A549 (cell line): ENCODE results near the gene OR5T3. TPM values are rescaled to one million over a fixed set of nuclear protein-coding genes. Genes with fewer than 3 reads are reported as not detected.

ENCODE experiments used
- ATAC-seq, 2 experiments: fragments of 200-7000 bp in 1 of 2; fragments of >200 bp in 1 of 2; cut with Nextera tagmentation in 1 of 2; cut with Tn5 transposase in 1 of 2; 3 replicates each; pipeline versions ENCODE4 v1.8.0 to v1.9.1; 2018 to 2020; ENCODE audit warnings: mild to moderate bottlenecking in 1 of 2, moderate library complexity in 1 of 2
- CTCF ChIA-PET: fragments of 300-600 bp; sonication (Branson Sonifier 250); formaldehyde crosslinking; extraction: SDS; loops from one replicate; lab custom pipeline; 2021; ENCODE audit warnings: antibody characterized with exemption, inconsistent platforms; lab: Yijun Ruan, JAX
- POLR2A ChIA-PET: fragments of 350-600 bp; formaldehyde crosslinking; extraction: SDS; loops from one replicate; lab custom pipeline; 2021; ENCODE audit warnings: antibody characterized with exemption, inconsistent platforms; lab: Yijun Ruan, JAX
- DNase-seq, 2 experiments: peaks; one replicate each; pipeline versions ENCODE4 v3.0.0 to v3.0.0-alpha.2; 2011 to 2016; ENCODE audit warnings: low read depth in 1 of 2, low spot score in 1 of 2
- FAIRE-seq: peaks from 2 replicates; lab custom pipeline; 2011; peaks lifted over from hg19 to GRCh38; lab: Jason Lieb, UNC
- H3K27ac ChIP-seq, 2 experiments: fragments of >200 bp; sonication (Bioruptor Twin); formaldehyde crosslinking; 3 replicates each; pipeline ENCODE4 v1.5.1; 2016 to 2017
- H3K4me1 ChIP-seq: fragments of >200 bp; sonication (Bioruptor Twin); formaldehyde crosslinking; 3 replicates; pipeline ENCODE4 v1.6.1; 2016
- H3K4me2 ChIP-seq: fragments of >200 bp; sonication (Bioruptor Twin); formaldehyde crosslinking; 3 replicates; pipeline ENCODE4 v1.6.1; 2016
- H3K4me3 ChIP-seq: fragments of >200 bp; sonication (Bioruptor Twin); formaldehyde crosslinking; 3 replicates; pipeline ENCODE4 v1.5.1; 2016
- H3K9me3 ChIP-seq: fragments of >200 bp; sonication (Bioruptor Twin); formaldehyde crosslinking; 3 replicates; pipeline ENCODE4 v1.6.1; 2016
- CBX8 ChIP-seq: fragments of 200-600 bp; sonication (generic); IDR thresholded peaks from 2 replicates; pipeline ENCODE4 v1.6.1; 2016
- CEBPB ChIP-seq, 2 experiments: fragments of >200 bp in 1 of 2; sonication (Bioruptor Twin) in 1 of 2; formaldehyde crosslinking in 1 of 2; IDR thresholded peaks; 2 replicates each; pipeline ENCODE4 v1.6.1; 2012 to 2016
- CHD2 ChIP-seq: fragments of 150-350 bp; IDR thresholded peaks from 2 replicates; pipeline ENCODE4 v1.6.1; 2014; ENCODE audit warnings: low read length; ENCODE audit not compliant: partially characterized antibody
- EP300 ChIP-seq, 2 experiments: fragments of >200 bp; sonication (Bioruptor Twin); formaldehyde crosslinking; IDR thresholded peaks; 2 replicates in 1 of 2; 3 replicates in 1 of 2; pipeline ENCODE4 v1.6.1; 2016 to 2017
- FOSL2 ChIP-seq, 2 experiments: fragments of 450-650 bp in 1 of 2; fragments of >200 bp in 1 of 2; sonication (Bioruptor Twin) in 1 of 2; formaldehyde crosslinking; IDR thresholded peaks; 2 replicates each; pipeline versions ENCODE4 v1.5.0 to v1.6.1; 2016 to 2020; ENCODE audit warnings: mild to moderate bottlenecking in 1 of 2, moderate library complexity in 1 of 2
- FOXS1 ChIP-seq: fragments of 250-450 bp; sonication (Bioruptor Pico); IDR thresholded peaks from 2 replicates; pipeline ENCODE4 v1.5.0; 2020; ENCODE audit warnings: mild to moderate bottlenecking, moderate library complexity
- GATA3 ChIP-seq: IDR thresholded peaks from 2 replicates; pipeline ENCODE4 v1.6.1; 2012; ENCODE audit warnings: borderline replicate concordance
- HEYL ChIP-seq: fragments of 250-450 bp; sonication (Bioruptor Pico); IDR thresholded peaks from 2 replicates; pipeline ENCODE4 v1.8.0; 2021; ENCODE audit warnings: mild to moderate bottlenecking, moderate library complexity
- HOXB13 ChIP-seq: fragments of 250-450 bp; sonication (Bioruptor Pico); IDR thresholded peaks from 2 replicates; pipeline ENCODE4 v1.5.0; 2020; ENCODE audit warnings: low read depth, mild to moderate bottlenecking, moderate library complexity
- HOXB5 ChIP-seq: fragments of 250-450 bp; sonication (Bioruptor Pico); IDR thresholded peaks from 2 replicates; pipeline ENCODE4 v1.5.0; 2020; ENCODE audit warnings: mild to moderate bottlenecking, moderate library complexity
- JUNB ChIP-seq: fragments of >200 bp; sonication (Bioruptor Twin); formaldehyde crosslinking; IDR thresholded peaks from 2 replicates; pipeline ENCODE4 v1.6.1; 2016
- KDM5A ChIP-seq: fragments of 200-600 bp; sonication (generic); IDR thresholded peaks from 2 replicates; pipeline ENCODE4 v1.6.1; 2016; ENCODE audit warnings: antibody characterized with exemption, mild to moderate bottlenecking
- MAFK ChIP-seq: fragments of 450-650 bp; IDR thresholded peaks from 2 replicates; pipeline ENCODE4 v1.6.1; 2014; ENCODE audit not compliant: partially characterized antibody
- MYC ChIP-seq: IDR thresholded peaks from 2 replicates; pipeline ENCODE4 v1.6.1; 2012; ENCODE audit warnings: mild to moderate bottlenecking, inconsistent platforms, low read length, improper control_type of control experiment, borderline replicate concordance
- NFE2L2 ChIP-seq: fragments of 150-350 bp; conservative IDR thresholded peaks from 2 replicates; pipeline ENCODE4 v1.6.1; 2014; ENCODE audit warnings: low read length
- NPAS2 ChIP-seq: fragments of 250-450 bp; sonication (Bioruptor Pico); IDR thresholded peaks from 2 replicates; pipeline ENCODE4 v1.8.0; 2022; ENCODE audit warnings: mild to moderate bottlenecking, moderate library complexity, borderline replicate concordance
- PBX3 ChIP-seq: IDR thresholded peaks from 2 replicates; pipeline ENCODE4 v1.6.1; 2012
- POLR2AphosphoS2 ChIP-seq: conservative IDR thresholded peaks from 2 replicates; pipeline ENCODE4 v1.6.1; 2012; ENCODE audit warnings: low read length, improper control_type of control experiment, inconsistent platforms
- RAD21 ChIP-seq, 2 experiments: fragments of >200 bp in 1 of 2; sonication (Bioruptor Twin) in 1 of 2; formaldehyde crosslinking in 1 of 2; IDR thresholded peaks in 1 of 2; conservative IDR thresholded peaks in 1 of 2; 2 replicates in 1 of 2; 3 replicates in 1 of 2; pipeline ENCODE4 v1.6.1; 2012 to 2018; ENCODE audit warnings: inconsistent platforms in 1 of 2
- SMC3 ChIP-seq: fragments of >200 bp; sonication (Bioruptor Twin); formaldehyde crosslinking; IDR thresholded peaks from 3 replicates; pipeline ENCODE4 v1.6.1; 2018; ENCODE audit warnings: inconsistent platforms
- SREBF2 ChIP-seq: fragments of 450-650 bp; IDR thresholded peaks from 2 replicates; pipeline ENCODE4 v1.6.1; 2014; ENCODE audit warnings: mild to moderate bottlenecking, moderate library complexity
- TFCP2L1 ChIP-seq: fragments of 250-450 bp; sonication (Bioruptor Pico); IDR thresholded peaks from 2 replicates; pipeline ENCODE4 v1.5.0; 2021; ENCODE audit warnings: mild to moderate bottlenecking
- TP53 ChIP-seq: fragments of 250-450 bp; sonication (Bioruptor Pico); IDR thresholded peaks from 2 replicates; pipeline ENCODE4 v1.5.0; 2021; ENCODE audit warnings: mild to moderate bottlenecking, moderate library complexity
- USF2 ChIP-seq: fragments of 450-650 bp; IDR thresholded peaks from 2 replicates; pipeline ENCODE4 v1.6.1; 2014; ENCODE audit warnings: antibody characterized with exemption
- ZC3H11A ChIP-seq: fragments of 450-650 bp; IDR thresholded peaks from 2 replicates; pipeline ENCODE4 v1.6.1; 2014; ENCODE audit warnings: antibody characterized with exemption, mild to moderate bottlenecking
- WGBS: methylation state at CpG from one replicate; pipeline ENCODE4 v1.1.6; 2017; ENCODE audit errors: missing lambda C conversion rate; 5-methylcytosine and 5-hydroxymethylcytosine counted together
- polyA minus RNA-seq: library from RNA; depleted of rRNA, polyadenylated mRNA; stranded (reverse); fragments of >200 nt; gene quantifications from 2 replicates; pipeline ENCODE4 v1.2.3, GENCODE V29; 2011; rRNA and poly(A)+ RNA removed
- polyA plus RNA-seq, 4 experiments: library from polyadenylated mRNA; depleted of rRNA in 3 of 4; stranded (reverse); fragments of >200 nt; fragmentation: RNase III in 1 of 4; extraction: RNeasy Plus Mini Kit Qiagen cat#74134 plus additional on column Dnase treatment in 1 of 4; gene quantifications; 2 replicates in 3 of 4; 3 replicates in 1 of 4; pipeline ENCODE4 v1.2.3, GENCODE V29; 2011 to 2017
- TF ChIP-seq, protein P1 (sequence below): fragments of 150-350 bp; IDR thresholded peaks from 2 replicates; pipeline ENCODE4 v1.6.1; 2014; ENCODE audit warnings: low read depth, mild to moderate bottlenecking, low read length
- TF ChIP-seq, protein P2 (sequence below): fragments of >200 bp; sonication (Bioruptor Twin); formaldehyde crosslinking; IDR thresholded peaks from 3 replicates; pipeline ENCODE4 v1.6.1; 2016

Gene OR5T3
- polyA plus RNA-seq (2011; rRNA removed) (not detected in 2 replicates), polyA plus RNA-seq (2017; fragmentation: RNase III; extraction: RNeasy Plus Mini Kit Qiagen cat#74134 plus additional on column Dnase treatment) (not detected in 3 replicates), polyA minus RNA-seq (not detected in 2 replicates)
- not detected in 2 replicates for polyA plus RNA-seq (2012; cell fraction: cytosol; rRNA removed)
- not detected in 2 replicates for polyA plus RNA-seq (2012; cell fraction: nucleus; rRNA removed)

GRCh38 chr11:56251954-56252353 lies at the start of gene OR5T3:
OR5T3 (plus strand) TSS chr11:56252254; CDS start chr11:56252254, 0 bp downstream.
- H3K4me3 ChIP-seq = no peak within 1 kb of the TSS
- no peak for DNase-seq
- ChIA-PET CTCF (no interaction called here), POLR2A (no interaction called here)
- H3K4me1 ChIP-seq = no peaks in the 10 kb centered on the region
- FAIRE-seq = no peak
- no peak for TF ChIP-seq CHD2
- no peak for TF ChIP-seq USF2
- TF ChIP-seq, protein P1, sequence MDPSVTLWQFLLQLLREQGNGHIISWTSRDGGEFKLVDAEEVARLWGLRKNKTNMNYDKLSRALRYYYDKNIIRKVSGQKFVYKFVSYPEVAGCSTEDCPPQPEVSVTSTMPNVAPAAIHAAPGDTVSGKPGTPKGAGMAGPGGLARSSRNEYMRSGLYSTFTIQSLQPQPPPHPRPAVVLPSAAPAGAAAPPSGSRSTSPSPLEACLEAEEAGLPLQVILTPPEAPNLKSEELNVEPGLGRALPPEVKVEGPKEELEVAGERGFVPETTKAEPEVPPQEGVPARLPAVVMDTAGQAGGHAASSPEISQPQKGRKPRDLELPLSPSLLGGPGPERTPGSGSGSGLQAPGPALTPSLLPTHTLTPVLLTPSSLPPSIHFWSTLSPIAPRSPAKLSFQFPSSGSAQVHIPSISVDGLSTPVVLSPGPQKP = no peak
- no peak for TF ChIP-seq POLR2AphosphoS2
- TF ChIP-seq SMC3 = no peak
- no peak for TF ChIP-seq NFE2L2
- TF ChIP-seq ZC3H11A = no peak
- TF ChIP-seq KDM5A = no peak
- TF ChIP-seq FOSL2 (IDR thresholded peaks at IDR 0.05) = no peak
- no peak for TF ChIP-seq FOSL2 (CRISPR knock-in tag; IDR thresholded peaks at IDR 0.05)
- no peak for TF ChIP-seq PBX3
- no peak for TF ChIP-seq RAD21 (conservative IDR thresholded peaks at IDR 0.05 in 1 of 2, IDR thresholded peaks at IDR 0.05 in 1 of 2)
- no peak for TF ChIP-seq TP53 (CRISPR knock-in tag)
- no peak for TF ChIP-seq HOXB13 (CRISPR knock-in tag)
- TF ChIP-seq EP300 (IDR thresholded peaks at IDR 0.05) = no peak
- no peak for TF ChIP-seq NPAS2 (CRISPR knock-in tag)
- no peak for TF ChIP-seq HEYL (CRISPR knock-in tag)
- no peak for TF ChIP-seq SREBF2
- TF ChIP-seq, all 56 proteins: peak for 0
- Histone ChIP-seq H3K27ac (no peak within 1 kb of the TSS), H3K4me2 (no peak within 1 kb of the TSS), H3K9me3 (no peaks in the 10 kb centered on the region)
- no peak for ATAC-seq

DNA sequence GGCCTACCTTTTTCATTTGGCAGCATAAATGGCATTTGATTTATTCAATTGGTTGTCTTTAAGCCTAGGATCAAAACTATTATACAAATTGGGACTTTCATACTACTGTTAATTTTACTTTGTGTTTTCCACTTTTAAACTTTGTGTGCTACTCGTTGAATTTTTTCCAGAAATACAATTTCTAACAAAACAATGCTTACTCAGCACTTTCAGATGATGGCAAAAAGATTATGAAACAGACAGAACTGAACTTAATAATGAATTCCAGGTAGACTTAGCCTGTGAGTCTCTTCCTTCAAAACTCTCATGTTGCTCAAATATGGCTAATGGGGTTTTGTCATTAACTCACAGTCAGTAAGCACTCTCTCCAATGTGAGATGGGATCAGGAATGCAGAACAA lies 44.3 kb upstream of the OR5T3 start:
- H3K4me1 ChIP-seq = no peaks in the 10 kb centered on the region
- 0% methylated on average over 1 of the region's 1 CpG for whole genome bisulfite sequencing
- ChIA-PET POLR2A (no interaction called here), CTCF (no interaction called here)
- no peak overlapping the region for H3K4me3 ChIP-seq
- H3K4me2 ChIP-seq = no peak overlapping the region
- H3K9me3 ChIP-seq = no peaks in the 10 kb centered on the region
- FAIRE-seq (no peak), DNase-seq (no peak)
- H3K27ac ChIP-seq = no peak overlapping the region
- TF ChIP-seq MAFK = peak; percentile 97
- no peak for TF ChIP-seq MYC
- TF ChIP-seq, all 56 proteins: peak for 1
- no peak for ATAC-seq

DNA sequence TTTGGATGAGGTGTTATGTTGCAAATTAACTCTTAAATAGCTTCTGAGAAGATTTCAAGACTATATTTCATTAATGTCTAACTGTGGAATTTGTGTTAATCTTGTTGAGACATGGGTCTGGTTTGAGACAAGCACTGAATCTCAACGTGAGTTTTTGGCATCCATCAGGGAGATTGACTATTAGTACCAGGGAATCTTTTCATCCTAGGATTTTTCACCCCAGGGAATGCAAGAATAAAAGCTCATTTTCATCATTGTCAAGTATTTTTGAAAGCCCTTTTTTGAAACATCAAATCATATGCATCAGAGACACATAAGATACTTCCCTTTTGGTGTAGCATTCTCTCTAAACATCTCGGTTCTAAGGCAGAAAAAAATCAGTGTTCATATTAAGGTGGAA lies 37.5 kb upstream of the OR5T3 start:
- Histone ChIP-seq H3K4me1 (no peaks in the 10 kb centered on the region), H3K4me3 (no peak overlapping the region), H3K9me3 (no peaks in the 10 kb centered on the region), H3K4me2 (no peak overlapping the region), H3K27ac (no peak overlapping the region)
- ATAC-seq (no peak), FAIRE-seq (no peak), DNase-seq (no peak)
- ChIA-PET CTCF (no interaction called here), POLR2A (no interaction called here)
- WGBS = 3% methylated on average over 2 of the region's 2 CpGs
- TF ChIP-seq TFCP2L1 (CRISPR knock-in tag) = no peak
- TF ChIP-seq, protein P2, sequence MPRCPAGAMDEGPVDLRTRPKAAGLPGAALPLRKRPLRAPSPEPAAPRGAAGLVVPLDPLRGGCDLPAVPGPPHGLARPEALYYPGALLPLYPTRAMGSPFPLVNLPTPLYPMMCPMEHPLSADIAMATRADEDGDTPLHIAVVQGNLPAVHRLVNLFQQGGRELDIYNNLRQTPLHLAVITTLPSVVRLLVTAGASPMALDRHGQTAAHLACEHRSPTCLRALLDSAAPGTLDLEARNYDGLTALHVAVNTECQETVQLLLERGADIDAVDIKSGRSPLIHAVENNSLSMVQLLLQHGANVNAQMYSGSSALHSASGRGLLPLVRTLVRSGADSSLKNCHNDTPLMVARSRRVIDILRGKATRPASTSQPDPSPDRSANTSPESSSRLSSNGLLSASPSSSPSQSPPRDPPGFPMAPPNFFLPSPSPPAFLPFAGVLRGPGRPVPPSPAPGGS = no peak
- TF ChIP-seq SMC3 = no peak
- TF ChIP-seq PBX3 = no peak
- TF ChIP-seq, protein P1 = no peak
- no peak for TF ChIP-seq FOSL2 (IDR thresholded peaks at IDR 0.05)
- TF ChIP-seq FOSL2 (CRISPR knock-in tag; IDR thresholded peaks at IDR 0.05) = no peak
- TF ChIP-seq NPAS2 (CRISPR knock-in tag) = no peak
- TF ChIP-seq NFE2L2 = no peak
- TF ChIP-seq JUNB = no peak
- no peak for TF ChIP-seq GATA3
- no peak for TF ChIP-seq FOXS1 (CRISPR knock-in tag)
- TF ChIP-seq KDM5A = no peak
- TF ChIP-seq CEBPB (IDR thresholded peaks at IDR 0.05) = no peak
- TF ChIP-seq CBX8 = no peak
- TF ChIP-seq HOXB5 (CRISPR knock-in tag) = no peak
- TF ChIP-seq POLR2AphosphoS2 = no peak
- TF ChIP-seq HOXB13 (CRISPR knock-in tag) = no peak
- no peak for TF ChIP-seq MAFK
